ENCODE data around the gene ALDH3B2.

DNA sequence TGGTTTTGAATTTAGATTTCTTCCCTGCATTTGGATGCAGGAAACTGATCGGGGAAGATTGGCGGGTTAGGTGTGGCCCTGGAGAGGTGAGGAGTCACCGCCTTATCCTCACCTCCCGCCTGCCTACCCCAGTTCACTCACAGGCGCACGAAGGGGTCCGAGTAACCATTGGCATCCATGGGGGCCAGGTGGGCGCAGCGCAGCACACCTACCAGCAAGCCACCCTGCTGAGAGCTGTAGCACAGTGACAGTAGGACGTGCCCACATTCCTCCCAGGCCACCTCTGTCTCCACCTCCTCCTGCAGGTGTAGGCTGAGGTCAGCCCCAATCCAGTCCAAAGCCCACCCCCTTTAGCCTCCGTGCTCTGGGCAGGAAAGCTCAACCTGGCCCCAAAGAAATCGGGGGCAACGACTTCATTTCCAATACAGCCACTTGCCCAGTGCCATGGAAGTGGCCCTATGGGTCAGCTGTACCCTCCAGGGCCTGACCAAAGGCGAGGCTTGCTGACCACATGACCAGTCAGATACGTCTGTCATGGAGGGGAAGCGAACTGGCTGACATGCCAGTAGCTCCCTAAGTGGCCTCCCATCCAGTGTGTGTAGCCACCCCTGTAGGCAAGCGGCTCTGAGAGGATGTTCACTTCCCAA lies 61.0 kb downstream of the ALDH3B2 start:
- TF ChIP-seq, protein P1, sequence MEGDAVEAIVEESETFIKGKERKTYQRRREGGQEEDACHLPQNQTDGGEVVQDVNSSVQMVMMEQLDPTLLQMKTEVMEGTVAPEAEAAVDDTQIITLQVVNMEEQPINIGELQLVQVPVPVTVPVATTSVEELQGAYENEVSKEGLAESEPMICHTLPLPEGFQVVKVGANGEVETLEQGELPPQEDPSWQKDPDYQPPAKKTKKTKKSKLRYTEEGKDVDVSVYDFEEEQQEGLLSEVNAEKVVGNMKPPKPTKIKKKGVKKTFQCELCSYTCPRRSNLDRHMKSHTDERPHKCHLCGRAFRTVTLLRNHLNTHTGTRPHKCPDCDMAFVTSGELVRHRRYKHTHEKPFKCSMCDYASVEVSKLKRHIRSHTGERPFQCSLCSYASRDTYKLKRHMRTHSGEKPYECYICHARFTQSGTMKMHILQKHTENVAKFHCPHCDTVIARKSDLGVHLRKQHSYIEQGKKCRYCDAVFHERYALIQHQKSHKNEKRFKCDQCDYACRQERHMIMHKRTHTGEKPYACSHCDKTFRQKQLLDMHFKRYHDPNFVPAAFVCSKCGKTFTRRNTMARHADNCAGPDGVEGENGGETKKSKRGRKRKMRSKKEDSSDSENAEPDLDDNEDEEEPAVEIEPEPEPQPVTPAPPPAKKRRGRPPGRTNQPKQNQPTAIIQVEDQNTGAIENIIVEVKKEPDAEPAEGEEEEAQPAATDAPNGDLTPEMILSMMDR (IDR thresholded peaks at IDR 0.05 in 8 of 11, conservative IDR thresholded peaks at IDR 0.05 in 3 of 11): no peak
- no peak for TF ChIP-seq POLR2A (IDR thresholded peaks at IDR 0.05)
